Muscle layer of colon (tissue), 2 donors: Measurements from ENCODE around the gene CELA2A.
"Not testable (repeated sequence)": the region's sequence is repeated elsewhere in the genome, so short reads cannot be mapped to it uniquely, and the experiment has no call there.

Source experiments
- H3K27ac ChIP-seq: one replicate; pipeline ENCODE4 v1.7.0; 2013; ENCODE audit warnings: low read depth, mild to moderate bottlenecking, low read length, moderate library complexity
- H3K27me3 ChIP-seq, 2 donors: one replicate each; pipeline ENCODE4 v1.7.0; 2013; ENCODE audit warnings: low read length in 2 of 2, mild to moderate bottlenecking in 2 of 2; ENCODE audit not compliant: insufficient read depth in 2 of 2, control insufficient read depth in 1 of 2
- H3K36me3 ChIP-seq: one replicate; pipeline ENCODE4 v1.7.0; 2013; ENCODE audit warnings: mild to moderate bottlenecking, low read length; ENCODE audit not compliant: insufficient read depth
- H3K4me1 ChIP-seq: one replicate; pipeline ENCODE4 v1.7.0; 2013; ENCODE audit warnings: mild to moderate bottlenecking, low read length; ENCODE audit not compliant: insufficient read depth
- H3K4me3 ChIP-seq, 2 donors: one replicate each; pipeline ENCODE4 v1.7.0; 2013; ENCODE audit warnings: low read length in 2 of 2, low read depth in 1 of 2, mild to moderate bottlenecking in 1 of 2, moderate library complexity in 1 of 2
- H3K9ac ChIP-seq: one replicate; pipeline ENCODE4 v1.7.0; 2013; ENCODE audit warnings: low read length
- H3K9me3 ChIP-seq: one replicate; pipeline ENCODE4 v1.7.0; 2013; ENCODE audit warnings: mild to moderate bottlenecking, low read length
- donor health status: abdominal sarcoma.
- donor health status: Adenocarcinoma of cecum.

CELA2A gene

DNA sequence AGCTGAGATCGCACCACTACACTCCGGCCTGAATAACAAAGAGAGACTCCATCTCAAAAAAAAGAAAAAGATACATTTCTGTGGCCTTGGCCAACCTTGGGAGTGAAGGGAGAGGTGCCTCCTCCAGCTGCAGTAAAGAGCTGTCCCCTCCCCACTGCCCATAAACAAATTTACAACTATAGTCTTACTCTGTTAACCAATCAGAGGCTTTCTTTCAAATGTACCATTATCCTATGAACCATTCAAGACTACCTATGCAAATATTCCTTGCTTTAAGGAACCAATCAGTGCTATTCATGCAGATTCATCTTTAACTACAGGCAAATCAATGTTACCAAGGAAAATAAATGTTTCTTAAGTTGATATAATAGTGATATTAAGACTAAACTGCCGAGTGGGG lies 20.4 kb downstream of the CELA2A start:
- no peaks in the 10 kb centered on the region for H3K36me3 ChIP-seq
- H3K4me3 ChIP-seq, result no peak overlapping the region
- no peaks in the 10 kb centered on the region for H3K4me1 ChIP-seq
- H3K9me3 ChIP-seq, result no peaks in the 10 kb centered on the region
- no peaks in the 10 kb centered on the region for H3K27me3 ChIP-seq
- no peak overlapping the region for H3K27ac ChIP-seq
- no peak overlapping the region for H3K9ac ChIP-seq

- Histone ChIP-seq H3K4me1 (no peaks in the 10 kb centered on the region), H3K4me3 (no peak overlapping the region), H3K27ac (no peak overlapping the region)
These were observed 21.2 kb downstream of the CELA2A start for GRCh38 chr1:15477646-15478212.

GRCh38 chr1:15479654-15480347 lies 23.3 kb downstream of the CELA2A start:
- Histone ChIP-seq H3K9me3 (no peaks in the 10 kb centered on the region), H3K27ac (no peak overlapping the region), H3K9ac (no peak overlapping the region), H3K4me1 (no peaks in the 10 kb centered on the region), H3K27me3 (no peaks in the 10 kb centered on the region), H3K4me3 (no peak overlapping the region), H3K36me3 (no peaks in the 10 kb centered on the region)

More at GRCh38 chr1:15477646-15478212, 21.2 kb downstream of the CELA2A start:
- no peaks in the 10 kb centered on the region for H3K36me3 ChIP-seq
- H3K27me3 ChIP-seq, result no peaks in the 10 kb centered on the region
- no peak overlapping the region for H3K9ac ChIP-seq
- H3K9me3 ChIP-seq, result no peaks in the 10 kb centered on the region

DNA sequence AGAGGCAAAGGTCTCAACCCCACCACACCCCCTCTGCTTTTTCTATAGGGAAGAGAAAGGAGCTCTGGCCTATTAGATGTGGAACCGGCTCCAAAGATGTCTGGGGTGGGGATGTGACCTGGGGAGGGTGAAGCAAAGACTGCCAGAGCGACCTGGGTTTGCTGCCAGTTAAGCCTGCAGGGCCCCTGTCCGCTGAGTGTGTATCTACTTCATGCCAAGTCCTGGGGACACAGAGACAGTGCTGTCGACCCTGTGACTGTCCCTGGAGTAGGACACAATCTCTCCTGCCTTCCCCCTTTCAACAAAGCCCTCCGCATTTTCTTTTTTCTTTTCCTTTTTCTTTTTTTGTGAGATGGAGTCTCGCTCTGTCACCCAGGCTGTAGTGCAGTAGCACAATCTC lies 25.9 kb downstream of the CELA2A start:
- H3K36me3 ChIP-seq, H3K4me3 ChIP-seq, H3K9me3 ChIP-seq, H3K4me1 ChIP-seq, H3K27ac ChIP-seq, H3K27me3 ChIP-seq, H3K9ac ChIP-seq: not testable (repeated sequence)

GRCh38 chr1:15482983-15483543 lies 26.5 kb downstream of the CELA2A start:
- not testable (repeated sequence) for H3K27ac ChIP-seq, H3K4me1 ChIP-seq, H3K9ac ChIP-seq, H3K27me3 ChIP-seq, H3K36me3 ChIP-seq, H3K9me3 ChIP-seq, H3K4me3 ChIP-seq

DNA sequence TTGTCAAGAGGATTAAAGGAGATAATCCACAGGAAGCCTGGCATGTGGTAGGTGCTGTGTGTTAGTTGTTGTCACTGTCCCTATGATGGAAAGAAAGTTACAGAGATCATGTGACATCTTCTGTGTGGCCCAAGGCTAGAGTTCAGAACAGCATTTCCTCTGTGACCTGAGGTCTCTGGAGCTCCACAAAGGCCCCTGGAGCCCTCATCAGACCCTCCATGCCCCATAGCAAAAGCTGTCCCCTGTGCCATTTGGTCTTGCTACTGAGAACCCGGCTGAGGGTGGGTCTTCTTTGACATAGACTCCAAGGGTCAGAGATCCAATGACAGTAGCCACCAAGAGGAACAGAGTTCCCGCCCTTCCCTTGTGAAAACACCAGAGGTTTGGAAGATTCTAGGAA lies 27.4 kb downstream of the CELA2A start:
- H3K27me3 ChIP-seq, result no peaks in the 10 kb centered on the region
- no peak overlapping the region for H3K27ac ChIP-seq
- H3K4me3 ChIP-seq, result no peak overlapping the region
- H3K36me3 ChIP-seq, result no peaks in the 10 kb centered on the region
- no peaks in the 10 kb centered on the region for H3K9me3 ChIP-seq
- H3K9ac ChIP-seq, result no peak overlapping the region
- no peaks in the 10 kb centered on the region for H3K4me1 ChIP-seq

- H3K9me3 ChIP-seq, H3K9ac ChIP-seq, H3K4me1 ChIP-seq, H3K27ac ChIP-seq, H3K27me3 ChIP-seq, H3K36me3 ChIP-seq, H3K4me3 ChIP-seq: not testable (repeated sequence)
These were observed 27.9 kb downstream of the CELA2A start for GRCh38 chr1:15484443-15484842.

DNA sequence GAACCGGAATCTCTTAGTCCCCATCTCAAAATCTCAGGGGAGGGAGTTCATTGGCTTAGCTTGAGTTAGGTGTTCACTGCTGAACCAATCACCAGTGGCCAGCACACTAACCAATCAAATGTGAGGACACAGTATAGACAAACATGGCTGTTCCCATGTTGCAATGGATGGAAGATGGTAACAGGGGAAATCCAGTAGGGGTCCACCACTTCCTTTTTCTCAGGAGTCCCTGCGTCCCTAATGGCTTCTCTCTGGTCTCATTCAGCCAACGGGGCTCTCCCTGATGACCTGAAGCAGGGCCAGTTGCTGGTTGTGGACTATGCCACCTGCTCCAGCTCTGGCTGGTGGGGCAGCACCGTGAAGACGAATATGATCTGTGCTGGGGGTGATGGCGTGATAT lies 29.1 kb downstream of the CELA2A start:
- H3K27me3 ChIP-seq, result no peaks in the 10 kb centered on the region
- H3K4me3 ChIP-seq, result no peak overlapping the region
- no peaks in the 10 kb centered on the region for H3K4me1 ChIP-seq
- H3K9ac ChIP-seq, result no peak overlapping the region
- H3K27ac ChIP-seq, result no peak overlapping the region
- H3K36me3 ChIP-seq, result no peaks in the 10 kb centered on the region
- no peaks in the 10 kb centered on the region for H3K9me3 ChIP-seq

DNA sequence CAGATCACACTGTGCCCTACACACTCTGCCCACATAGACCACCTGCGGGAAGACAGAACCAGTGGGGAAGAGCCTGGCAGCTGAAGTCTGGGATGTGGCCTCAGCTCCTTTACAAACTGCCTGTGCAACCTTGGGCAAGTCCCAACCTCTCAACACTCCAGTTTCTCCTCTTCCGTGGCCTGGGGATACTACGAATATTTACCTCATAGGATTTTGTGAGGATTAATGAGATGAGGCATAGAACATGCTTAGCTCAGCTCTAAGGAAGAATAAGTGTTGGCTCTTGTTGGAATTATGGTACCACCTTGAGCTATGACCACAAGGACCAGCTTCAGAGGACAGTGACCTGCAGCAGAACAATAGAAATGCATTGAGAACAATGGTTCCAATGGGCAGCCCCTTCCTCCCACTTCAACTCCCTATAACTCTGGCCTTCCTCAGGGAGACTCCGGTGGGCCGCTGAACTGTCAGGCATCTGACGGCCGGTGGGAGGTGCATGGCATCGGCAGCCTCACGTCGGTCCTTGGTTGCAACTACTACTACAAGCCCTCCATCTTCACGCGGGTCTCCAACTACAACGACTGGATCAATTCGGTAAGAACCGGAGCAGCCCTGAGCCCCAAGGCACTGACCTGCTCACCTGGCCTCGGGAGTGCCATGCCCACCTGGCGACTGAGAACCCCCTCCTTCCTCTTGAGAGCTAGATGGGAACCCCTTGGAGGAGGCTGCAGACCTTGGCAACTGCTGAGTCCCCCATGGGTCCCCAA lies 30.5 kb downstream of the CELA2A start:
- not testable (repeated sequence) for H3K9me3 ChIP-seq, H3K27ac ChIP-seq, H3K27me3 ChIP-seq, H3K9ac ChIP-seq, H3K36me3 ChIP-seq, H3K4me3 ChIP-seq, H3K4me1 ChIP-seq

- no peaks in the 10 kb centered on the region for H3K27me3 ChIP-seq
- no peaks in the 10 kb centered on the region for H3K4me1 ChIP-seq
- peaks cover 4% of the 10 kb centered on the region for H3K36me3 ChIP-seq
- H3K27ac ChIP-seq, result no peak overlapping the region
- H3K9ac ChIP-seq, result no peak overlapping the region
- H3K9me3 ChIP-seq, result no peaks in the 10 kb centered on the region
- H3K4me3 ChIP-seq, result no peak overlapping the region
These were observed 31.8 kb downstream of the CELA2A start for GRCh38 chr1:15488371-15488770.

GRCh38 chr1:15489052-15489736 lies 32.7 kb downstream of the CELA2A start:
- Histone ChIP-seq H3K27ac (no peak overlapping the region), H3K9me3 (no peaks in the 10 kb centered on the region), H3K9ac (no peak overlapping the region), H3K4me1 (no peaks in the 10 kb centered on the region), H3K36me3 (peaks cover 4% of the 10 kb centered on the region), H3K27me3 (no peaks in the 10 kb centered on the region), H3K4me3 (no peak overlapping the region)
